ENCODE measurements around the gene NEUROG2.

DNA sequence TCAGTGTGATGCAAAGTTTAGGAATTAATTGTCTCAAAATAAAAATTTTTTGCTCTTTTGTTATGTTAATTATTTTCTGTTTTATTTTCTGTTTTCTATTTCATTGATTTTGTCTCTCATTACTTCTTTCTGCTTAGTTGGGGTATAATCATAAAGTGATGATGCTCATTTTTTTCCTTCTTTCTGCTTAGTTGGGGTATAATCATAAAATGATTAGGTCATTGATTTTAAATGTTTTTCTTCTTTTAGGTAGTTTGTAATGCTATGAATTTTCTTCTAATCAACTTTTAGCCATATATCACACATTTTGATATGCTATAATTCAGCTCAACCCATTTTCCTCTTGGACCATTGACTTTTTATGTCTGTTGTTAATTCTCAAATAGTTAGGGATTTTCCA is 43.7 kb downstream of the NEUROG2 start:
- TF ChIP-seq, protein P1, sequence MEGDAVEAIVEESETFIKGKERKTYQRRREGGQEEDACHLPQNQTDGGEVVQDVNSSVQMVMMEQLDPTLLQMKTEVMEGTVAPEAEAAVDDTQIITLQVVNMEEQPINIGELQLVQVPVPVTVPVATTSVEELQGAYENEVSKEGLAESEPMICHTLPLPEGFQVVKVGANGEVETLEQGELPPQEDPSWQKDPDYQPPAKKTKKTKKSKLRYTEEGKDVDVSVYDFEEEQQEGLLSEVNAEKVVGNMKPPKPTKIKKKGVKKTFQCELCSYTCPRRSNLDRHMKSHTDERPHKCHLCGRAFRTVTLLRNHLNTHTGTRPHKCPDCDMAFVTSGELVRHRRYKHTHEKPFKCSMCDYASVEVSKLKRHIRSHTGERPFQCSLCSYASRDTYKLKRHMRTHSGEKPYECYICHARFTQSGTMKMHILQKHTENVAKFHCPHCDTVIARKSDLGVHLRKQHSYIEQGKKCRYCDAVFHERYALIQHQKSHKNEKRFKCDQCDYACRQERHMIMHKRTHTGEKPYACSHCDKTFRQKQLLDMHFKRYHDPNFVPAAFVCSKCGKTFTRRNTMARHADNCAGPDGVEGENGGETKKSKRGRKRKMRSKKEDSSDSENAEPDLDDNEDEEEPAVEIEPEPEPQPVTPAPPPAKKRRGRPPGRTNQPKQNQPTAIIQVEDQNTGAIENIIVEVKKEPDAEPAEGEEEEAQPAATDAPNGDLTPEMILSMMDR (IDR thresholded peaks at IDR 0.05) = no peak
- no peak for TF ChIP-seq POLR2A (IDR thresholded peaks at IDR 0.05)
